K562 (cell line): ENCODE measurements around the gene FBXO28. TPM values are rescaled to one million over a fixed set of nuclear protein-coding genes. Genes with fewer than 3 reads are reported as not detected.

Experiments
- ADNP ChIP-seq: fragments of 200-800 bp; sonication (Bioruptor generic); IDR thresholded peaks from 2 replicates; pipeline ENCODE4 v1.6.1; 2016; ENCODE audit warnings: missing genetic modification characterization, missing compliant biosample characterization
- CSDE1 ChIP-seq, 2 experiments: fragments of 450-650 bp; IDR thresholded peaks; 2 replicates each; pipeline ENCODE4 v1.6.1; 2016; ENCODE audit warnings: mild to moderate bottlenecking in 1 of 2
- ELF2 ChIP-seq: fragments of 250-450 bp; sonication (Bioruptor Pico); IDR thresholded peaks from 2 replicates; pipeline ENCODE4 v1.5.0; 2021; ENCODE audit warnings: mild to moderate bottlenecking
- HNRNPH1 ChIP-seq: fragments of 200-400 bp; formaldehyde crosslinking; optimal IDR thresholded peaks from 2 replicates; pipeline ENCODE3; 2017; ENCODE audit warnings: low read depth, mild to moderate bottlenecking, low read length, moderate library complexity
- MYC ChIP-seq, 2 experiments: fragments of 250-450 bp in 1 of 2; sonication (Bioruptor Pico) in 1 of 2; IDR thresholded peaks; 2 replicates each; pipeline versions ENCODE4 v1.5.1 to v1.6.1; 2012 to 2021; ENCODE audit warnings: low read depth in 2 of 2, borderline replicate concordance in 1 of 2, improper control_type of control experiment in 1 of 2, low read length in 1 of 2, mild to moderate bottlenecking in 1 of 2, moderate library complexity in 1 of 2
- PHF21A ChIP-seq: fragments of 450-650 bp; IDR thresholded peaks from 2 replicates; pipeline ENCODE4 v1.6.1; 2017; ENCODE audit warnings: low read depth, borderline replicate concordance
- RAD51 ChIP-seq: fragments of 450-650 bp; IDR thresholded peaks from 2 replicates; pipeline ENCODE4 v1.7.1; 2016; ENCODE audit warnings: low read depth, mild to moderate bottlenecking, borderline replicate concordance
- TCF7L2 ChIP-seq: fragments of 150-350 bp; IDR thresholded peaks from 2 replicates; pipeline ENCODE4 v1.6.1; 2016; ENCODE audit warnings: low read depth, mild to moderate bottlenecking, low read length, moderate library complexity
- ZEB2 ChIP-seq: fragments of 450-650 bp; IDR thresholded peaks from 2 replicates; pipeline ENCODE4 v1.6.1; 2016
- ZNF57 ChIP-seq: fragments of 450-650 bp; formaldehyde crosslinking; IDR thresholded peaks from 2 replicates; pipeline ENCODE4 v1.4.0; 2020; ENCODE audit warnings: mild to moderate bottlenecking, moderate library complexity
- polyA plus RNA-seq, 8 experiments: library from polyadenylated mRNA; depleted of rRNA in 4 of 8; stranded (reverse) in 5 of 8; unstranded in 3 of 8; fragments of >200 nt; fragmentation: Nextera tagmentation in 2 of 8; fragmentation: Illumina TruSeq in 1 of 8; extraction: Ambion mirVana in 2 of 8; extraction: Trizol in 1 of 8; gene quantifications; 2 replicates each; pipeline versions ENCODE4 v1.2.1 to v1.2.3, GENCODE V29; 2011 to 2014; ENCODE audit warnings: inconsistent platforms in 1 of 8, missing spikeins in 1 of 8
- total RNA-seq, 7 experiments: library from RNA; depleted of rRNA in 6 of 7; stranded (reverse); fragments of >200 nt in 6 of 7; fragmentation: Illumina TruSeq in 2 of 7; extraction: Trizol in 2 of 7; gene quantifications; 2 replicates each; pipeline versions ENCODE4 v1.2.1 to v1.2.3, GENCODE V29; 2011 to 2021; ENCODE audit warnings: low replicate concordance in 1 of 7
- TF ChIP-seq, protein P1 (sequence below), 3 experiments: IDR thresholded peaks in 2 of 3; conservative IDR thresholded peaks in 1 of 3; 2 replicates each; pipeline ENCODE4 v1.5.1; 2011 to 2012; ENCODE audit warnings: low read length in 3 of 3, mild to moderate bottlenecking in 3 of 3, control low read depth in 2 of 3, improper control_type of control experiment in 1 of 3, inconsistent platforms in 1 of 3, low read depth in 1 of 3, mixed read lengths in 1 of 3, moderate library complexity in 1 of 3; ENCODE audit not compliant: insufficient read depth in 2 of 3
- TF ChIP-seq, protein P2 (sequence below): fragments of 200-800 bp; sonication (Bioruptor generic); IDR thresholded peaks from 2 replicates; pipeline ENCODE4 v1.6.1; 2017; ENCODE audit warnings: missing genetic modification characterization, missing compliant biosample characterization
- TF ChIP-seq, protein P3 (sequence below): fragments of 250-450 bp; sonication (Bioruptor Pico); IDR thresholded peaks from 2 replicates; pipeline ENCODE4 v1.4.0; 2020; ENCODE audit warnings: borderline replicate concordance
- TF ChIP-seq, protein P4 (sequence below): fragments of 450-650 bp; IDR thresholded peaks from 2 replicates; pipeline ENCODE4 v1.6.1; 2016
- TF ChIP-seq, protein P5 (sequence below), 2 experiments: IDR thresholded peaks in 1 of 2; conservative IDR thresholded peaks in 1 of 2; 2 replicates each; pipeline ENCODE4 v1.6.1; 2016; ENCODE audit warnings: low read depth in 2 of 2, mild to moderate bottlenecking in 1 of 2, missing compliant biosample characterization in 1 of 2, missing genetic modification characterization in 1 of 2, moderate library complexity in 1 of 2
- TF ChIP-seq, protein P6 (sequence below): sonication (generic); formaldehyde crosslinking; IDR thresholded peaks from 2 replicates; pipeline ENCODE4 v1.8.1; 2023; ENCODE audit warnings: mild to moderate bottlenecking, missing genetic modification reagents

FBXO28 gene
- total and polyA plus RNA-seq, 9 of the 15 experiments (the other 6 are each of a cell fraction or from before 2014, with no cell fraction given) = 4.1 to 34.8 (median 25.3) TPM

DNA sequence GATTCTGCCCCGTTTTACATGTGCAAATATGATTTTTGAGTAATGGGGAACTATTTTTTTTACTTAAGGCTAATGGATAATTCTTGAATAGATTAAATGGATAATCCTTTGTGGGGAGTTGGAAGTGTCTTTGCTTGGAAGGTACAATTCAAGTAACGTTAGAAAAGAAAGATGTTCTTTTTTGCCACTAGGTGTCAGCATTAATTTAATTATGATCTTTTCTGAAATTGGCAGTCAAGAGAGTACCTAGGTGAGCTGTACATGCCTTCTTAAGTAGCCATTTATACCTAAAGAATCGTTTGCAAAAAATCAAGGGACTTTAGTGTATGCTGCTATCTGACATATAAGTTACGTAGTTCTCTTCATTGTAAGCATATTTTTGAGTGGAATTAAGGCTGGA lies 2.2 kb downstream of the FBXO28 start (continued):
- TF ChIP-seq, protein P1, sequence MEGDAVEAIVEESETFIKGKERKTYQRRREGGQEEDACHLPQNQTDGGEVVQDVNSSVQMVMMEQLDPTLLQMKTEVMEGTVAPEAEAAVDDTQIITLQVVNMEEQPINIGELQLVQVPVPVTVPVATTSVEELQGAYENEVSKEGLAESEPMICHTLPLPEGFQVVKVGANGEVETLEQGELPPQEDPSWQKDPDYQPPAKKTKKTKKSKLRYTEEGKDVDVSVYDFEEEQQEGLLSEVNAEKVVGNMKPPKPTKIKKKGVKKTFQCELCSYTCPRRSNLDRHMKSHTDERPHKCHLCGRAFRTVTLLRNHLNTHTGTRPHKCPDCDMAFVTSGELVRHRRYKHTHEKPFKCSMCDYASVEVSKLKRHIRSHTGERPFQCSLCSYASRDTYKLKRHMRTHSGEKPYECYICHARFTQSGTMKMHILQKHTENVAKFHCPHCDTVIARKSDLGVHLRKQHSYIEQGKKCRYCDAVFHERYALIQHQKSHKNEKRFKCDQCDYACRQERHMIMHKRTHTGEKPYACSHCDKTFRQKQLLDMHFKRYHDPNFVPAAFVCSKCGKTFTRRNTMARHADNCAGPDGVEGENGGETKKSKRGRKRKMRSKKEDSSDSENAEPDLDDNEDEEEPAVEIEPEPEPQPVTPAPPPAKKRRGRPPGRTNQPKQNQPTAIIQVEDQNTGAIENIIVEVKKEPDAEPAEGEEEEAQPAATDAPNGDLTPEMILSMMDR (IDR thresholded peaks at IDR 0.05 in 2 of 3, conservative IDR thresholded peaks at IDR 0.05 in 1 of 3; ENCODE audit: insufficient read depth in 2 of 3, low read depth in 1 of 3, low read length in 3 of 3) = peak; percentile 26 to 73 (median 55); a peak in 5 of 6 replicates
- TF ChIP-seq ADNP (tag) (no peak), RAD51 (no peak), ZNF57 (CRISPR knock-in tag) (no peak), ZEB2 (0 out of 2 replicates have a peak, but pooled peaks have one; percentile 39), HNRNPH1 (no peak), ELF2 (CRISPR knock-in tag) (0 out of 2 replicates have a peak, but pooled peaks have one; percentile 53), CSDE1 (IDR thresholded peaks at IDR 0.05) (no peak), MYC (IDR thresholded peaks at IDR 0.05; ENCODE audit: low read depth, low read length) (no peak), MYC (CRISPR knock-in tag; IDR thresholded peaks at IDR 0.05; ENCODE audit: borderline replicate concordance, low read depth) (no peak), PHF21A (no peak), TCF7L2 (no peak)
- TF ChIP-seq, protein P2, sequence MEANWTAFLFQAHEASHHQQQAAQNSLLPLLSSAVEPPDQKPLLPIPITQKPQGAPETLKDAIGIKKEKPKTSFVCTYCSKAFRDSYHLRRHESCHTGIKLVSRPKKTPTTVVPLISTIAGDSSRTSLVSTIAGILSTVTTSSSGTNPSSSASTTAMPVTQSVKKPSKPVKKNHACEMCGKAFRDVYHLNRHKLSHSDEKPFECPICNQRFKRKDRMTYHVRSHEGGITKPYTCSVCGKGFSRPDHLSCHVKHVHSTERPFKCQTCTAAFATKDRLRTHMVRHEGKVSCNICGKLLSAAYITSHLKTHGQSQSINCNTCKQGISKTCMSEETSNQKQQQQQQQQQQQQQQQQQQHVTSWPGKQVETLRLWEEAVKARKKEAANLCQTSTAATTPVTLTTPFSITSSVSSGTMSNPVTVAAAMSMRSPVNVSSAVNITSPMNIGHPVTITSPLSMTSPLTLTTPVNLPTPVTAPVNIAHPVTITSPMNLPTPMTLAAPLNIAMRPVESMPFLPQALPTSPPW (CRISPR knock-in tag) = no peak; the same call in 1 of the 2 replicates
- TF ChIP-seq, protein P3, sequence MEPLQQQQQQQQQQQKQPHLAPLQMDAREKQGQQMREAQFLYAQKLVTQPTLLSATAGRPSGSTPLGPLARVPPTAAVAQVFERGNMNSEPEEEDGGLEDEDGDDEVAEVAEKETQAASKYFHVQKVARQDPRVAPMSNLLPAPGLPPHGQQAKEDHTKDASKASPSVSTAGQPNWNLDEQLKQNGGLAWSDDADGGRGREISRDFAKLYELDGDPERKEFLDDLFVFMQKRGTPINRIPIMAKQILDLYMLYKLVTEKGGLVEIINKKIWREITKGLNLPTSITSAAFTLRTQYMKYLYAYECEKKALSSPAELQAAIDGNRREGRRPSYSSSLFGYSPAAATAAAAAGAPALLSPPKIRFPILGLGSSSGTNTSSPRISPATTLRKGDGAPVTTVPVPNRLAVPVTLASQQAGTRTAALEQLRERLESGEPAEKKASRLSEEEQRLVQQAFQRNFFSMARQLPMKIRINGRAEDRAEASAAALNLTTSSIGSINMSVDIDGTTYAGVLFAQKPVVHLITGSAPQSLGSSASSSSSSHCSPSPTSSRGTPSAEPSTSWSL (CRISPR knock-in tag) = no peak
- TF ChIP-seq, protein P4, sequence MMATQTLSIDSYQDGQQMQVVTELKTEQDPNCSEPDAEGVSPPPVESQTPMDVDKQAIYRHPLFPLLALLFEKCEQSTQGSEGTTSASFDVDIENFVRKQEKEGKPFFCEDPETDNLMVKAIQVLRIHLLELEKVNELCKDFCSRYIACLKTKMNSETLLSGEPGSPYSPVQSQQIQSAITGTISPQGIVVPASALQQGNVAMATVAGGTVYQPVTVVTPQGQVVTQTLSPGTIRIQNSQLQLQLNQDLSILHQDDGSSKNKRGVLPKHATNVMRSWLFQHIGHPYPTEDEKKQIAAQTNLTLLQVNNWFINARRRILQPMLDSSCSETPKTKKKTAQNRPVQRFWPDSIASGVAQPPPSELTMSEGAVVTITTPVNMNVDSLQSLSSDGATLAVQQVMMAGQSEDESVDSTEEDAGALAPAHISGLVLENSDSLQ = no peak
- TF ChIP-seq, protein P5, sequence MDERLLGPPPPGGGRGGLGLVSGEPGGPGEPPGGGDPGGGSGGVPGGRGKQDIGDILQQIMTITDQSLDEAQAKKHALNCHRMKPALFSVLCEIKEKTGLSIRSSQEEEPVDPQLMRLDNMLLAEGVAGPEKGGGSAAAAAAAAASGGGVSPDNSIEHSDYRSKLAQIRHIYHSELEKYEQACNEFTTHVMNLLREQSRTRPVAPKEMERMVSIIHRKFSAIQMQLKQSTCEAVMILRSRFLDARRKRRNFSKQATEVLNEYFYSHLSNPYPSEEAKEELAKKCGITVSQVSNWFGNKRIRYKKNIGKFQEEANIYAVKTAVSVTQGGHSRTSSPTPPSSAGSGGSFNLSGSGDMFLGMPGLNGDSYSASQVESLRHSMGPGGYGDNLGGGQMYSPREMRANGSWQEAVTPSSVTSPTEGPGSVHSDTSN (CRISPR knock-in tag; IDR thresholded peaks at IDR 0.05; ENCODE audit: low read depth) = no peak
- TF ChIP-seq, protein P5 (tag; conservative IDR thresholded peaks at IDR 0.05; ENCODE audit: low read depth) = no peak
- TF ChIP-seq, protein P6, sequence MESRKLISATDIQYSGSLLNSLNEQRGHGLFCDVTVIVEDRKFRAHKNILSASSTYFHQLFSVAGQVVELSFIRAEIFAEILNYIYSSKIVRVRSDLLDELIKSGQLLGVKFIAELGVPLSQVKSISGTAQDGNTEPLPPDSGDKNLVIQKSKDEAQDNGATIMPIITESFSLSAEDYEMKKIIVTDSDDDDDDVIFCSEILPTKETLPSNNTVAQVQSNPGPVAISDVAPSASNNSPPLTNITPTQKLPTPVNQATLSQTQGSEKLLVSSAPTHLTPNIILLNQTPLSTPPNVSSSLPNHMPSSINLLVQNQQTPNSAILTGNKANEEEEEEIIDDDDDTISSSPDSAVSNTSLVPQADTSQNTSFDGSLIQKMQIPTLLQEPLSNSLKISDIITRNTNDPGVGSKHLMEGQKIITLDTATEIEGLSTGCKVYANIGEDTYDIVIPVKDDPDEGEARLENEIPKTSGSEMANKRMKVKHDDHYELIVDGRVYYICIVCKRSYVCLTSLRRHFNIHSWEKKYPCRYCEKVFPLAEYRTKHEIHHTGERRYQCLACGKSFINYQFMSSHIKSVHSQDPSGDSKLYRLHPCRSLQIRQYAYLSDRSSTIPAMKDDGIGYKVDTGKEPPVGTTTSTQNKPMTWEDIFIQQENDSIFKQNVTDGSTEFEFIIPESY (CRISPR knock-in tag) = no peak
